AG20443 (cell line): Measurements from ENCODE around the gene CNTFR.

ENCODE experiments used
- DNase-seq: peaks from one replicate; pipeline ENCODE4 v3.0.0; 2012; ENCODE audit warnings: low spot score, mixed read lengths

Gene CNTFR

DNA sequence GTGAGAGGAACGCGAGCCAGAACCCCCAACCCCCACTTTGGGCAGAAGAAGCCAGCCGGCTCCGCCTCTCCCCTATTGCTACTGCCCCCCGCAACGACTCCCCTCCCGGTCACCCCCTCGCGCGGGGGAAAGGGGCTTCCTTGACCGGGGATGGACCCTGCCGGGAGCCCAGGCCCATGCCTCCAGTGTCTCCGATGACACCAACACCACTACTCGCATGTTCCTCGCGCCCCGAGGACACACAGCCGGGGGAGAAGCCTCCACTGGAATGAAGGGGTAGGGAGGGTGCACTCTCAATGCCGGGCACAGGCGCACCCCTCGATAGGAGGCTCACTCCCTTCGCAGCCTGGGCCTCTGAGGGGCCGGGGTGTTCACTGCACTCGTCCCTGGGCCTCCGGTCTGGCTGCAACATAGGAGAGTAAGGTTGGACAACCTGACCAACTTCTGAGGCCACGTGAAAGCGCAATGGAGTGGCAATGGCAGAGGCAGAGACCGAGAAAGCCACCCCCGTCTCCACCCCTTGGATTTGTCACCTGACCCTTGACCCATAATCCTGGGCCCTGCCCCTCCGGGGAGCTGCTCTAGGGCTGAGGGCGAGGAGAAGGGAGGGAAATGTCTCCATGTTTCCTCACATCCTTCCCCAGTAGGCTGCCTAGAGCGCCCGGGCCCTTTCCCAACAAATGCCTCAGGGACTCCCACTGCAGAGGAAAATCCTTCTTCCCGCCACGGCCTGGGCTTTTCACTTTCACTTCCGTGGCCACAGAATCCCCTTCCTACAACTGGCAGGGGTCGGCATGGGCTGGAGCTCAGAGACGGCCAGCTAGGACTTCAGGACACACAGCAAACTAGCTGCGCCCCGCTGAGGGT lies 1.1 kb upstream of the CNTFR start:
- DNase-seq: no peak

DNA sequence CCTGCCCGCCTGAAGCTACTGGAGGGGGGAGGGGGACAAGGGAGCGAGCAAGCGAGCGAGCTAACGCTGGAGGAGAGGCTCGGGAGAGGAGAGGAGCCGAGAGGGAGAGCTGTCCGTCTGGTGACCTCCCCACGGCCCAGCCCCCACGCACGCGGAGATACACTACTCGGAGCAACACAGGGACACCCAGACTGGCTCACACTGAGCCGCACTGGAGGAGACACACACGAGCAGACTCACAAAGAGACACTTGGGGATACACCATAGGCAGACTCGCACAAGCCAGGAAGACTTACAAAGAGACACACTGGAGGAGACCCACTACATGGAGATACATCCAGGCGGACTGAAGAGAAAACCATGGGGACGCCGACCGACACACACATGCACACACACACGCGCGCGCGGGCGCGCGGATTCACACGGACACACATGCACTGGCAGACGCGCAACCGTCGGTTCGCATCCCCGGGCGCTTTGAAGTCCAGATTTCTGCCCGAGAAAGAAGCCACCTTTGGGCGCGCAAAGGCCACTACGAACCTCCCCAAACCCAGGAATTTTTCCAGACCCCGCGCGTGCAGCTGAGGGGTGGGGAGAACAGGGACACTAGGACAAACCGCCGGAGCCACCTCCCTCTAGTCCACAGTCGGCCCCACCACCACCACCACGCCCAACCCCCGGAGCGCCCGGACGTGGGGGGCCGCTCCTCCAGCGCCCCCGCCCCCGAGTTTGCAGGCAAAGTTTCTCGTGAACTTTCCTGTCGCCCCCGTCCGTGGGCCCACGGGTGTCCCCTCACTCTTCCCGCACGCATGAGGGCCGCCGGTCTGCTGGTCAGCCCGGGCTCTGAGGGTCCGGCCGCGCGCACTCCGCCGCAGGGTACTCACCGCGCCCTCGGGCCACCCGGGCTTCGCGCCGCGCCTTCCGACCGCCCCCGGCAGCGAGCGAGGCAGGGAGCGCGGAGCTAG lies 571 bp downstream of the CNTFR start:
- DNase-seq: no peak

- no peak for DNase-seq
Observed at GRCh38 chr9:34587271-34587670, 2.3 kb downstream of the CNTFR start.

GRCh38 chr9:34585946-34586669 lies 3.4 kb downstream of the CNTFR start:
- DNase-seq: no peak

GRCh38 chr9:34584970-34585369 lies 4.6 kb downstream of the CNTFR start:
- no peak for DNase-seq

DNA sequence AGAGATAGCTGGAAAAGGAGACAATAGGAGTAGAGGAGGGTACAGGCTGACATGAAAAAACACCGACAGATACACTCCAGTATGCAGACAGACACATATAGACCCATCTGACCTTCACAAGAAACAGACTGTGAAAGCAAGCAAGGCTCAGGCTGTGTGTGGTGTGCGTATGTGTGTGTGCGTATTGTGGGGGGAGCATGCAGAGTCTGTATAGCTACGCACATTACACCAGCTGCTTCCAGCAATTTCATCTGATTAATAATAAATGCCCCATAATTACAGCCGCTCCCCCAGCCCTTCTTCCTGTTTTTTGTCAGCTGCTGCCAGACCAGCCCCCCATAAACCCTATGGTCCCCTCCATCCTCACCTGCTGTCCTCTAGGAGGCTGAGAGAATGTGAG lies 6.7 kb downstream of the CNTFR start:
- no peak for DNase-seq

GRCh38 chr9:34581318-34581717 lies 8.2 kb downstream of the CNTFR start:
- no peak for DNase-seq

- no peak for DNase-seq
Observed at GRCh38 chr9:34580358-34580757, 9.2 kb downstream of the CNTFR start.

DNA sequence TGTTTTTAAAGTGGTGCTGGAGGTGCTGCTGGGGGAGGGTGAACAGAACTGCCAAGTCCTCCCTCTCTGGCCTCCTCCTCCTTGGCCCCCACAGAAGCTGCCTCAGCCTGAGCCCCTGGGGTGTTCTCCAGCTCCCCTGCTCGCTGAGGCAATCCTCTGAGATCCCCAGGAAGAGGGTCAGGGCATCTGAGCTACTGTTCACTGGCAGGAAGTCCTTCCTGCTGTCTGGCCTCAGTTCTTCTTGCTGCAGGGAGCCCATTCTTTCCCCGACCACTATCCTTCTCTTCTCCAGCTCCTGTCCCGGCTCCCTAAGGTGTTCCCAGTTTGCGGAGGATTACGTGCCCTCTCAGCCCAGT lies 9.7 kb downstream of the CNTFR start:
- no peak for DNase-seq

DNA sequence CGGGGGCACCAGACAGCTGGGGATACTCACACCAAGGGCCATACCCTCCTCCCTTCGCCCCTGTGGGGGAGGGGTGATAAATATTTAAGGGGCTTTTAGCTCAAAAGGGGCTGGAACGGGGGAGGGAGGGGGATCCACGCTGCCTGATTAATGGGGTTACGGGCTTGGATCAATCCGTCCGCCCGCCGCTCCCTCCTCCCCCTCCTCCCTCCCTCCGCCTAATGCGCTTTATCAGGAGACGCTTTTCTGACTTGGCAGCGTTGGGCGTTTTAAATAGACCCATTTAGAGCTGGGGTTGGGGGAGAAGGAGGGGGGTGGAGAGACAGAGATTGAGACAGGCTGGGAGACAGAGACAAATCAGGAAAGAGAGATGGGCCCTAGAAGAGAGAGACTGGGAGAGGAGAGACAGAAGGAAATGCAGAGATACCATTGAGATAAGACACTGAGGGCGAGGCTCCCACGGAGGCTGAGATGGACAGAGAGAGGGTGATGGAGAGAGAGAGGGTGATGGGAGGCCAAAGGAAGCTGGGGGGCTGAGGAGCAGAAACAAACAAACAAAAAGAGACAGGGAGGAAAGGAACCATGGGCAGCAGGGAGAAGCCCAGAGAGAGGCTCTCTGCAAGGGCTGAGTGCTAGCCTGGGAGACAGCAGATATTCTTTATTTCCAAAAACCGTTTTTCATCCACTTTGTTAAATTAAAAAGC lies 10.3 kb downstream of the CNTFR start:
- DNase-seq: no peak

- peak; percentile 81 for DNase-seq
Observed at GRCh38 chr9:34578241-34579103, 11.1 kb downstream of the CNTFR start.

GRCh38 chr9:34577400-34578240 lies 11.9 kb downstream of the CNTFR start:
- no peak for DNase-seq

- no peak for DNase-seq
Observed at GRCh38 chr9:34576597-34577399, 12.7 kb downstream of the CNTFR start.

GRCh38 chr9:34575862-34576596 lies 13.5 kb downstream of the CNTFR start:
- no peak for DNase-seq

GRCh38 chr9:34575241-34575640 lies 14.3 kb downstream of the CNTFR start:
- no peak for DNase-seq

- DNase-seq: no peak
Observed at GRCh38 chr9:34574571-34574970, 15.0 kb downstream of the CNTFR start.

DNA sequence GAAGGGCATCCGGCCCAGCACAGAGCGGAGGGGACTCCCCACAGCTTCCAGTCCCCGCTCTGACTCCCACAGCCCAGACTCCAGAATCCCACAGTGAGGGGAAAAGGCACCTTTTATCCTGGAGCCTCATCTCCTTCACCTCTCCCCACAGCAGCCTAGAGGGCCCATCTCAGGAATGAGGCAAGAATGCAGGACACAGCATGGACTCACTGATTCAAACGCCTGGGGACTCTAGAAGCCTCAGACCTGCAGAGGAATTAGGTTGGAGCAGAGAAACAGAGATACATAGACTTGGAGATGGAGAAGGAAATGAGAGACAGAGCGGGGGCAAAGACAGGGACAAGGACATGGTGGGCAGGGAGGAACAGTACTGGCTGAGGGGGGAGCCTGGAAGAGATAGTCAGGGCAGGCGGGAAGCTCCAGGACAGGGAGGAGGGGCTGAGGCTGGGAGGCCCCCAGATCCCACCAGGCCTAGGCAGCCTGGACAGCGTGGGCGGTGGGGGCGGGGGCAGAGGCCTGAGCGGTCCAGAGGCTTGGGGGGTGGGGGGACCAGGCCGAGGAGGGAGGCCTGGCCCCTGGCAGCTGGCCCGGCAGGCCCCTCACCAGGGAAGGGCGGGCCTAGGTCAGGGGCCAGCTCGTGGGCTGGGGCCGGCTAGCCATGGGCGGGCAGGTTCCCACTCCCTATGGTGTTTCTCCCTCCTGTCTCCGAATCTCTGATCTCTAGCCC lies 15.8 kb downstream of the CNTFR start:
- DNase-seq: no peak

DNA sequence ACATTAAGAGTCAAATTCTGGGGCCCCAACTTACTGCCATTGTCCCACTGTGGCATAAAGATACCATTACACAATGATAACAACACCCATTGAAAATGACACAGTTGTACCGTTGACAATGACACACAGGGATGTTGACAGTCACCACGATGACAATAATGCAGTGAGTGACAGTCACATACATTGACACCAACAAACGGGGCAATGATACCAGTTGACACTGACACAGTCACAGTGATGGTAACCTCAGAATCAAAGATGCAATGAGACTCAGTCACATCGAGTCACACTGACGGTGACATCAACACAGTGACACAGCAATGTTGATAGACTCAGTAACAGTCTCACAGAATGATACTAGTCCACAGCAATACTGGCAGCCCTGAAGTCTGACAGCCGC lies 16.9 kb downstream of the CNTFR start:
- no peak for DNase-seq
